SK-N-SH (cell line): ENCODE measurements around the gene SLC35A3.

Experiments
- ELF1 ChIP-seq: IDR thresholded peaks from 2 replicates; pipeline ENCODE4 v1.4.0; 2012
- EP300 ChIP-seq, 2 experiments: IDR thresholded peaks; 2 replicates each; pipeline versions ENCODE4 v1.4.0 to v1.6.1; 2012; ENCODE audit warnings: borderline replicate concordance in 1 of 2, low read depth in 1 of 2, low read length in 1 of 2
- EZH2phosphoT487 ChIP-seq: fragments of 200-600 bp; sonication (generic); IDR thresholded peaks from 2 replicates; pipeline ENCODE4 v1.6.1; 2017; ENCODE audit warnings: low read depth, mixed run types, mild to moderate bottlenecking, antibody characterized with exemption, moderate library complexity, borderline replicate concordance
- FOSL2 ChIP-seq: IDR thresholded peaks from 2 replicates; pipeline ENCODE4 v1.4.0; 2012; ENCODE audit warnings: low read depth, mild to moderate bottlenecking, moderate library complexity, borderline replicate concordance
- FOXM1 ChIP-seq: IDR thresholded peaks from 2 replicates; pipeline ENCODE4 v1.4.0; 2012; ENCODE audit warnings: low read depth, mild to moderate bottlenecking
- JUND ChIP-seq: IDR thresholded peaks from 2 replicates; pipeline ENCODE4 v1.4.0; 2012
- POLR2AphosphoS5 ChIP-seq: IDR thresholded peaks from 2 replicates; pipeline ENCODE4 v1.6.1; 2012; ENCODE audit warnings: low read depth, low read length
- RAD21 ChIP-seq: IDR thresholded peaks from 2 replicates; pipeline ENCODE4 v1.6.1; 2012; ENCODE audit warnings: mild to moderate bottlenecking, low read length
- REST ChIP-seq: IDR thresholded peaks from 2 replicates; pipeline ENCODE4 v1.6.1; 2012; ENCODE audit warnings: mild to moderate bottlenecking, low read depth, low read length, moderate library complexity
- RXRA ChIP-seq: IDR thresholded peaks from 2 replicates; pipeline ENCODE4 v1.4.0; 2012; ENCODE audit warnings: low read depth, mild to moderate bottlenecking, borderline replicate concordance
- SIN3A ChIP-seq: IDR thresholded peaks from 2 replicates; pipeline ENCODE4 v1.6.1; 2012; ENCODE audit warnings: low read depth, mild to moderate bottlenecking, low read length, moderate library complexity, borderline replicate concordance
- TAF1 ChIP-seq: IDR thresholded peaks from 2 replicates; pipeline ENCODE4 v1.6.1; 2012; ENCODE audit warnings: low read depth, mild to moderate bottlenecking, low read length, moderate library complexity, borderline replicate concordance
- TF ChIP-seq, protein P1 (sequence below): fragments of 150-350 bp; IDR thresholded peaks from 2 replicates; pipeline ENCODE4 v1.6.1; 2017; ENCODE audit warnings: antibody characterized with exemption, low read length, low read depth, borderline replicate concordance
- TF ChIP-seq, protein P2 (sequence below): fragments of 200-600 bp; sonication (generic); IDR thresholded peaks from 2 replicates; pipeline ENCODE4 v1.6.1; 2017; ENCODE audit warnings: antibody characterized with exemption, mild to moderate bottlenecking, moderate library complexity

- TF ChIP-seq, protein P1, sequence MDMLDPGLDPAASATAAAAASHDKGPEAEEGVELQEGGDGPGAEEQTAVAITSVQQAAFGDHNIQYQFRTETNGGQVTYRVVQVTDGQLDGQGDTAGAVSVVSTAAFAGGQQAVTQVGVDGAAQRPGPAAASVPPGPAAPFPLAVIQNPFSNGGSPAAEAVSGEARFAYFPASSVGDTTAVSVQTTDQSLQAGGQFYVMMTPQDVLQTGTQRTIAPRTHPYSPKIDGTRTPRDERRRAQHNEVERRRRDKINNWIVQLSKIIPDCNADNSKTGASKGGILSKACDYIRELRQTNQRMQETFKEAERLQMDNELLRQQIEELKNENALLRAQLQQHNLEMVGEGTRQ: no peak
- TF ChIP-seq FOSL2: no peak
- no peak for TF ChIP-seq ELF1
- no peak for TF ChIP-seq RAD21
- no peak for TF ChIP-seq POLR2AphosphoS5
- TF ChIP-seq FOXM1: no peak
- TF ChIP-seq, protein P2, sequence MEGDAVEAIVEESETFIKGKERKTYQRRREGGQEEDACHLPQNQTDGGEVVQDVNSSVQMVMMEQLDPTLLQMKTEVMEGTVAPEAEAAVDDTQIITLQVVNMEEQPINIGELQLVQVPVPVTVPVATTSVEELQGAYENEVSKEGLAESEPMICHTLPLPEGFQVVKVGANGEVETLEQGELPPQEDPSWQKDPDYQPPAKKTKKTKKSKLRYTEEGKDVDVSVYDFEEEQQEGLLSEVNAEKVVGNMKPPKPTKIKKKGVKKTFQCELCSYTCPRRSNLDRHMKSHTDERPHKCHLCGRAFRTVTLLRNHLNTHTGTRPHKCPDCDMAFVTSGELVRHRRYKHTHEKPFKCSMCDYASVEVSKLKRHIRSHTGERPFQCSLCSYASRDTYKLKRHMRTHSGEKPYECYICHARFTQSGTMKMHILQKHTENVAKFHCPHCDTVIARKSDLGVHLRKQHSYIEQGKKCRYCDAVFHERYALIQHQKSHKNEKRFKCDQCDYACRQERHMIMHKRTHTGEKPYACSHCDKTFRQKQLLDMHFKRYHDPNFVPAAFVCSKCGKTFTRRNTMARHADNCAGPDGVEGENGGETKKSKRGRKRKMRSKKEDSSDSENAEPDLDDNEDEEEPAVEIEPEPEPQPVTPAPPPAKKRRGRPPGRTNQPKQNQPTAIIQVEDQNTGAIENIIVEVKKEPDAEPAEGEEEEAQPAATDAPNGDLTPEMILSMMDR: no peak
- no peak for TF ChIP-seq EZH2phosphoT487
- TF ChIP-seq REST: no peak
- TF ChIP-seq SIN3A: no peak
- no peak for TF ChIP-seq JUND
- TF ChIP-seq RXRA: no peak
- TF ChIP-seq TAF1: no peak
- TF ChIP-seq EP300 (IDR thresholded peaks at IDR 0.05; ENCODE audit: borderline replicate concordance in 1 of 2, low read depth in 1 of 2, low read length in 1 of 2): no peak
Measured at GRCh38 chr1:100077531-100077930, 107.7 kb downstream of the SLC35A3 start.
